AG09309 (cell line): Measurements from ENCODE around the gene STIM2.
"Not testable (repeated sequence)": the region's sequence is repeated elsewhere in the genome, so short reads cannot be mapped to it uniquely, and the experiment has no call there.

Source experiments
- DNase-seq: peaks from one replicate; pipeline ENCODE4 v3.0.0-alpha.2; 2010; ENCODE audit warnings: low read depth
- H3K4me3 ChIP-seq: 2 replicates; pipeline ENCODE4 v1.5.1; 2011; ENCODE audit warnings: mild to moderate bottlenecking, low read depth, low read length, moderate library complexity; ENCODE audit not compliant: control insufficient read depth
- TF ChIP-seq, protein P1 (sequence below): IDR thresholded peaks from 2 replicates; pipeline ENCODE4 v1.5.1; 2011; ENCODE audit warnings: mild to moderate bottlenecking, low read depth, low read length, inconsistent platforms; ENCODE audit not compliant: insufficient read depth, control insufficient read depth; ENCODE audit errors: missing control alignments

Gene STIM2

DNA sequence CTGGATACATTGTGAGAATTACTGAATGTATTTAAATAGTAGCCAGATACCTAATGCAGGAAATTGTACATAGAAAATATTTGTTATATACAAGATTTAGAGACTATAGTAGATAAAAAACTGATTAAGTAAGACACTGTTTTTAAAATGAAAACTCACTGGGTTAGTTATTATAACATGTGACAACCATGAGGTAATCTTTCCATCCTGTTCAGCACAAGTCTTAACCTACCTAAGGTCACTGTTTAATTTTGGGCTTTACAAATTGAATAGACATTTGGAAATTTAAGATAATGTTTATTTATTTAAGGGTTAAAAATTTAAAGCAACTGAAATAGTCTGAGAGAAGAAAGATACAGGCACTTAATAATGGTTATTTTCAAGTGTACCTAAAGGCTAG, 102.1 kb downstream of the STIM2 start:
- DNase-seq, result no peak
- no peak overlapping the region for H3K4me3 ChIP-seq
- TF ChIP-seq, protein P1, sequence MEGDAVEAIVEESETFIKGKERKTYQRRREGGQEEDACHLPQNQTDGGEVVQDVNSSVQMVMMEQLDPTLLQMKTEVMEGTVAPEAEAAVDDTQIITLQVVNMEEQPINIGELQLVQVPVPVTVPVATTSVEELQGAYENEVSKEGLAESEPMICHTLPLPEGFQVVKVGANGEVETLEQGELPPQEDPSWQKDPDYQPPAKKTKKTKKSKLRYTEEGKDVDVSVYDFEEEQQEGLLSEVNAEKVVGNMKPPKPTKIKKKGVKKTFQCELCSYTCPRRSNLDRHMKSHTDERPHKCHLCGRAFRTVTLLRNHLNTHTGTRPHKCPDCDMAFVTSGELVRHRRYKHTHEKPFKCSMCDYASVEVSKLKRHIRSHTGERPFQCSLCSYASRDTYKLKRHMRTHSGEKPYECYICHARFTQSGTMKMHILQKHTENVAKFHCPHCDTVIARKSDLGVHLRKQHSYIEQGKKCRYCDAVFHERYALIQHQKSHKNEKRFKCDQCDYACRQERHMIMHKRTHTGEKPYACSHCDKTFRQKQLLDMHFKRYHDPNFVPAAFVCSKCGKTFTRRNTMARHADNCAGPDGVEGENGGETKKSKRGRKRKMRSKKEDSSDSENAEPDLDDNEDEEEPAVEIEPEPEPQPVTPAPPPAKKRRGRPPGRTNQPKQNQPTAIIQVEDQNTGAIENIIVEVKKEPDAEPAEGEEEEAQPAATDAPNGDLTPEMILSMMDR, result no peak

DNA sequence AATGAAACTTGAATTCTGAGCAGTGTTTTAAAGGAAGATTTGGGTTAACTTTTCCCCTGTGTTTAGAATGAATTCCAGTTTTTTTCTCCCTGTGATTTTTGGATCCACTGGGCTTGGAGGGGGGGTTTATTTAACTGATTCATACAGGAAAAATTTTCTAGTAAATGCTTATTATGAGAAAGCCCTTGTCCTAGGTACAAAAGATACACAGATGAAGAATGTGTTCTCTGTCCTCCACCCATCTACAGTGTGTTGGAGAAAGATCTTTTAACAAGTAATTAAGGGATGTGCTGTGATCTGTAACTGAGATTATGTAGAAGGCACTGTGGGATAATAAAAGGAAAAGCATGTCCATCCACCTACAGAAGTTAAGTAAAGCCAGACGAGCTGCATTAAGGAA, 103.9 kb downstream of the STIM2 start:
- DNase-seq, result no peak
- no peak overlapping the region for H3K4me3 ChIP-seq
- TF ChIP-seq, protein P1, result no peak

DNA sequence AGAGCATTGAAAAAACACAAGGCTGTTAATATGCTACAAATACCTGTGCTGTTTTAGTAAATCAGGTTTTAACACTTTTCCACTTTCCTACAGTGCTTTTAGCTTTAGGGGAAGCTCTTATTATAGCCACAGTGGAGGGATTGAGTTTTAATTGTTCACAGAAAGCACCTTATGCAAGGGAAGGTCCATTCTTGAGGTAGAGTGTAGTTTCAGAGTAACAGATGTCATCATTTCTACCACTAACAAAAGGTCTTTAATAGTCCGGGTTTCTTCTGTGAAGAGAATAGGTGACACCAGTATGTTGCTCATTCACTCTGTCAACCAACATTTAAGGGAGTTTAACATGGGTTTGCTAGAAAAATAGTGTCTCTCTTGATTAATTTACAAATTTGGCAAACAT, 104.4 kb downstream of the STIM2 start:
- H3K4me3 ChIP-seq, result no peak overlapping the region
- TF ChIP-seq, protein P1, result no peak
- DNase-seq, result no peak

DNA sequence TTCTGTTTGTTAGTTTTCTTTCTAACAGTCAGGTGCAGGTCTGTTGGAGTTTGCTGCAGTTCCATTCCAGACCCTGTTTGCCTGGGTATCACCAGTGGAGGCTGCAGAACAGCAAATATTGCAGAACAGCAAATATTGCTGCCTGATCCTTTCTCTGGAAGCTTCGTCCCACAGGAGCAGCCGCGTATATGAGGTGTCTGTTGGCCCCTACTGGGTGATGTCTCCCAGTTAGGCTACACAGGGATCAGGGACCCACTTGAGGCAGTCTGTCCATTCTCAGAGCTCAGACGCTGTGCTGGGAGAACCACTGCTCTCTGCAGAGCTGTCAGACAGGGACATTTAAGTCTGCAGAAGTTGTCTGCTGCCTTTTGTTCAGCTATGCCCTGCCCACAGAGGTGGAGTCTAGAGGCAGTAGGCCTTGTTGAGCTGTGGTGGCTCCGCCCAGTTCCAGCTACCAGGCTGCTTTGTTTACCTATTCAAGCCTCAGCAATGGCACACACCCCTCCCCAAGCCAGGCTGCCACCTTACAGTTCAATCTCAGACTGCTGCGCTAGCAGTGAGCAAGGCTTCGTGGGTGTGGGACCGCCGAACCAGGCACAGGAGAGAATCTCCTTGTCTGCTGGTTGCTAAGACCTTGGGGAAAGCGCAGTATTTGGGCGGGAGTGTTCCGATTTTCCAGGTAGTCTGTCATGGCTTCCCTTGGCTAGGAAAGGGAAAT, 115.0 kb downstream of the STIM2 start:
- DNase-seq, H3K4me3 ChIP-seq: not testable (repeated sequence)

DNA sequence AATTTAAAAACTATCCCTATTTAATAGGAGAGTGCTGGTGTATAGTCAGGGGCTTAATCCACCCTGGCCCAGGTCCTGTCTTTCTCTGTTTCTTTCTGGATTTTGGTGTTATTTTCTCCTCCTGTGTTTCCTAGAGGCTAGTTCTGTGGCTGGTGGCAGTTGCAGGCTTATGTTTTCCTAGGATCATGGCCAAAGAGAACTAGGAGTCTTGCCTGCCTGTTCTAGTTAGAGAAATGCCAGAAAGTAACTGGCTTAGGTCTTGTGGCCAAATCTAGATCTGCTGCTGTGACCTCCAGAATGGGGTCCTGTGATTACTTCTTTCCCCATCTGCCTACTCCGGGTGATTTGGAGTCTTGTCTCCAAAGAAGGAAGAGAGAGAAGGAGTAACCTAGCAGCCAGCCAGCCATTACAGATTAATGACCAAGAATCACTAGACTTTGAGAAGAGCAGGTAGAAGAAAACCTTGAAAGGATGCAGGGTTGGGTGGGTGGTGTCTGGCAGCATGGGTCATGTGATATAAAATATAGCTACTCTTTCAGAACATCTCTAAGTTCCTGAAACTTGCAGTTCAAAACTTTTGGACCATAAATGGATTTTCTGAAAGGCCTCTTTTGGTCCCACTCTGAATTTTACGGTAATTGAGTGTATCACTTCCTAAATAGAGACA, 117.9 kb downstream of the STIM2 start:
- TF ChIP-seq, protein P1, result no peak
- DNase-seq, result no peak
- H3K4me3 ChIP-seq, result no peak overlapping the region

DNA sequence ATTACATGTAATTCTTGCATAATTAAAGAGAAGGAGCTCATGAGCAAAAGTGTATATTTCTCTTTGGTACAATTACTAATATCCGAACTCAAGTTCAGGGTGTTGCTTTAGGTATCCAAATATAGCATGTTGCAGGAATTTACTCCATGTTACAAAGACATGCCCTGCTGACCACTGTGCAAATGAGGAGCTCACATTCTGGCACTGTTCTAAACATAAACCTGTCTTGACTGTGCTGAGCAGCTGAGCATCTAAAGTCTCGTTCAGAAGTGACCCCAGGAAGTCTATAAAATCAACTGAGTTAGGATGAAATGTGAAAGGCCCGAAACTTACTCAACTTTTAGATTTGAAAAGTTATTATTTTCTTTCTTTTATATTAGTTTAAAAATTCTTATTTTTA, 124.3 kb downstream of the STIM2 start:
- H3K4me3 ChIP-seq, result no peak overlapping the region
- TF ChIP-seq, protein P1, result no peak
- no peak for DNase-seq

DNA sequence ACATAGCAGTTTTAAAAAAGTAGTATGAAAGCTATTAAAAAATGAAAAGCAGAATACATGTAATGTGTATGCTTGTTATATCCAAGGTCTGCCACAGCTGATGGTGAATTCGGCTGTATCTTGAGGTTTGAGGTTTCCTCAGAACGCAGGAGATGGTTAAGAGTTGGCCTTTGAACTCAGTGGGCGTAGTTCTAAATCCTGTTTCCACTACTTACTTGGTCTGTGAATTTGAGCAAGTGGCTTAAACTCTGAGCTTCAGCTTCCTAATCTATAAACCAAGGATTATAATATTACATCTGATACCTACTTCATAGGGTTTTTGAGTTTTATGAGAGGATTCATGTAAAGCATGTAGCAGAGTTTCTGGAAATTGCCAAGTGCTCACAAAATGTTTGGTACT, 125.2 kb downstream of the STIM2 start:
- TF ChIP-seq, protein P1, result no peak
- no peak overlapping the region for H3K4me3 ChIP-seq
- DNase-seq, result no peak
